SK-MEL-5 (cell line): Measurements from ENCODE around the gene ZDHHC14. TPM values are rescaled to one million over a fixed set of nuclear protein-coding genes. Genes with fewer than 3 reads are reported as not detected.

ENCODE experiments used
- DNase-seq: peaks from one replicate; pipeline ENCODE4 v3.0.0-alpha.2; 2016; ENCODE audit warnings: low read depth, low spot score
- in situ Hi-C: cut with HindIII; loops from 2 replicates; pipeline ENCODE4 v1.10.0; 2016; ENCODE audit warnings: low sequenced_read_pairs, high pct_unique_total_duplicates, low pct_unique_long_range_greater_than_20kb
- small RNA-seq, 2 experiments: library from RNA; depleted of rRNA; stranded (forward); fragments of <200 nt; gene quantifications; one replicate each; pipeline ENCODE3, GENCODE V24; 2014
- total RNA-seq: library from RNA; depleted of rRNA; stranded (reverse); fragments of >200 nt; shearing (Covaris generic); gene quantifications from 2 replicates; pipeline ENCODE4 v1.2.3, GENCODE V29; 2014; rRNA removed

Gene ZDHHC14
- total RNA-seq, 1 experiment from 2014 or later, result 2.9 TPM

- no peak for DNase-seq
- in situ Hi-C loops, result no loop called here
These were observed 340.4 kb downstream of the ZDHHC14 start for GRCh38 chr6:157721426-157721825.

DNA sequence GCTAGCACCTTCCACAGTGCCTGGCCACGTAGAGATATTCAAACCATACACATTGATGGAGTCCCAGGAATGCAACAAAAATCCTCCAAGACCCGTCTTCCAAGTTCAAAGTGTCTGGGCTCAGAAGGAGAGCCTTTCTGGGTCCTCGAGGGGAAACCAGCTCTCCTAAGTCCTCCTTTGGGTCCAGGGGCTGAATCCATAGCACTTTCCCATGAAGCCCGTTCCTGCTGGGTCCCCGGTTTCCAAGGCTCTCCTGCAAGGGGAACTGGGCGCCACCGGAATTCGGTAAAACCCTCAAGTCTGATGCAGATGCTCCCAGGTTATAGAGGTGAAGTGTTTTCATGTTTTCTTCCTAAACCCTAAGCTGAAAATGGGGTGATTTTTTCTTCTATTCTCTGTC, 340.8 kb downstream of the ZDHHC14 start:
- no peak for DNase-seq
- in situ Hi-C loops, result no loop called here

- in situ Hi-C loops, result no loop called here
These were observed 342.4 kb downstream of the ZDHHC14 start for GRCh38 chr6:157723376-157723775.

GRCh38 chr6:157724138-157724820, 343.3 kb downstream of the ZDHHC14 start:
- in situ Hi-C loops, result no loop called here
- DNase-seq, result no peak

More at GRCh38 chr6:157723376-157723775, 342.4 kb downstream of the ZDHHC14 start:
- DNase-seq, result no peak

- peak; percentile 11 for DNase-seq
- in situ Hi-C loops, result no loop called here
These were observed 344.2 kb downstream of the ZDHHC14 start for GRCh38 chr6:157724960-157725741.

GRCh38 chr6:157725836-157726235, 344.8 kb downstream of the ZDHHC14 start:
- no peak for DNase-seq
- in situ Hi-C loops, result no loop called here

DNA sequence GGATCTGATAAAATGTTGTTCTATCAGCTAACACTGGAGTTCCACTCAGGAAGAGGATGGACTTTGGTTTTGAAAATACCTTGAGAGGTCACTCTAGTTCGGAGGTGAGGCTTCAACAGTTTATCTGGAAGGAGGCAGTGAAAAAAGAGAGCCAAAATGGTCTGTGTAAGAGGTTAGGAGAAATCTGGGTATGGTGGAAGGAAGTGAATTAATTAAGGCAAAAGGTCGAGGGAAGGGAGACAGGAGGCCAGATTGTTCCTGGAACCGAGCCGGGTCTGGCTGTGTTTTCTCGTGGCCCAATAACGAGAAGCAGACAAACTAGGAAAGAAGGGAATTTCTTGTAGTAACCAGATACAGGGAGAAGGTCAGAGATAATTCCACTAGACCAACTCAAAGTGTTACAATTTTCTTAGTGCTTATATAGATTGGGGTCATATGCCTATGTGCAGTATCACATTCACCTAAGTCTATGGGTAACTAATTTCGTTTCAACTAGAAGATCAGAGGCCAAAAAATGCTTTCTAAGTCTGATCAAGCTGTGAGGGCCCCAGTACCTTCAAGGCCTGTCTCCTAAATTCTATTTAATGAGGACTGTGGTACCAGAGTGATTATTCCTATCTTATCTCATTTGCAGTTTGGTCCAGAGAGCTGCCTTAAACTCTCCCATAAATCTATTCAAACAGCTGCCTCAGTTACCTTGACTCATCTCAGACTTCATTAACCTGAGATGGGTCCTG, 346.1 kb downstream of the ZDHHC14 start:
- in situ Hi-C loops, result no loop called here
- no peak for DNase-seq

Small RNAs within 50 kb of the gene (small RNA-seq; reads per million reads assigned to genes)
- gene MIR3692, result 0 reads per million in 2 experiments

Other genes starting within 250 kb of the ZDHHC14 start
- 6.6 and 10.9 TPM in 2 replicates for gene TMEM242, start 57.7 kb upstream of the ZDHHC14 start, total RNA-seq